Measurements from ENCODE around the gene GLYAT.
A peak's percentile ranks its signal among the peaks of the same experiment; 100 is the strongest.

GLYAT gene

DNA sequence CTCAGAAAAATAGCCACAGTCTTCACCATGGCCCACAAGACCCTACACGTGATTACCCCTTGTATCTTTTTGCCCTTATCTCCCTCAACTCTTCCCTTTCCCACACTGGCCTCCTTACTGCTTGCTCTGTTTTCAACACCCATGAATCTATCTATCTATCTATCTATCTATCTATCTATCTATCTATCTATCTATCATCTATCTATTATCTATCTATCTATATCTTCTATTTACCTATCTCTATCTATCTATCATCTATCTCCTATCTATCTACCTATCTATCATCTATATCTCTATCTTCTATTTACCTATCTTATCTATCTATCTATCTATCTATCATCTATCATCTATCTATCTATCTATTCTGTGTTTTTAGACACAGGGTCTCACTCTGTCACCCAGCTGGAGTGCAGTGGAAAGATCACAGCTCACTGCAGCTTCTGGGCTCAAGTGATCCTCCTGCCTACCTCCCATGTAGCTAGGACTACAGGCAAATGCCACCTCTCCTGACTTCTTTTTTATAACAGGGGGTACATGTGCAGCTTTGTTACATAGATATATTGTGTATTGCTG is 55.1 kb downstream of the GLYAT start:
- DNase-seq: no peak

DNA sequence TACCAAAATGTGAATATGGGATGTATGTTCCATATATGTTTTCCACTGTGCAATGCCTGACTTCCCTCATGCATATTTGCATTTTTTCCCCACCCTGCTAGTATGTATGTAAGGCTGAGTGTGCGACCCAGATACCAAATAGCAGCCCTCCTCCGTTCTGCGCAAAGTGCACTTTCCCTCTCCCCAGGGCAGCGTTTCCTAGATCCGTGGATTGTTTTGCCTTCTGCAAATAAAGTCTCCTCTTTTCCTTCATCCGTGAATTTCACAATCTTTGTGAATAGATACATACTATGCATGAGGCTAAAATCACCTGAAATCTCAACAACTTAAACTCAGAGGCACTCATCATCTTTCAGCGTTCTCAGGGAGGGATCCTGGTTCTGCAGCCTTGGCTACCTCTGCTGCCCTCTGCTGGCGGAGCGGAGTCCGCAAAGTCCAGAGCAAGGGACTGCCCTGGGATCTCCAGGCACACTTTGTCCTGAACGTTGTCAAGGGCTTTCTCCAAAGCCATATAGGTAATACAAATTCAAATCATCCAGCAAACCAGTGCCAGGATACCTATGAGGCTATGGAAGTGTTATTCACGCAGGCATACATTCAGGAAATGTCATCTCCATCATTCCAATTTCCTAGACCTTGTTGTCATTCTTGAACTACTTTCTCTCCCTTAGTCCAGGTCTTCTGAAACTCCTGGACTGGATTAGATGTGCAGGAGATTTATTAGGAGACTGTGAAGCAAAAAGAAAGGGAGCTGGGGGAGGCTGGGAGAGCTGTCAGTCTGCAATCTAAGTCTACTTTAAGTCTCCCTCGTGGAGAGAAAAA is 56.2 kb downstream of the GLYAT start:
- DNase-seq: peak; percentile 75

DNA sequence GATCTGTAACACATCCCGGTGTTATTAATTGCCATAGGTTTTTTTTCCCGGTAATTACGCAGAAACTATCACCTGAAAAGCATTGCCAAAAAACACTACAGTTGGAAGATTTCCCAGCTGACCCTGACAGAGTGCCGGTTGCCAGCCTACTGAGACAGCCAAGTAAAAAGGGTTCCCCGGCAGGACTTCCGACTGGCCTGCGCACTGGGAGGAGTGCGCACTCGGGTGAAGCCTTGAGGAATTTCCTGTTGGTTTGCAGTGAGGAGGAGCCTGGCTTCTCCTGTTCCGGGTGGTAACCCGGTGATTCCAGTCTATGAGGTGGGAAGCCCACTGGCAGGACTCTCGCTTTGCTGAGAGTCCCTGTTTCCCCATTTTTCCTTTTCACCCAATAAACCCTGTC is 57.1 kb downstream of the GLYAT start:
- no peak for DNase-seq

DNA sequence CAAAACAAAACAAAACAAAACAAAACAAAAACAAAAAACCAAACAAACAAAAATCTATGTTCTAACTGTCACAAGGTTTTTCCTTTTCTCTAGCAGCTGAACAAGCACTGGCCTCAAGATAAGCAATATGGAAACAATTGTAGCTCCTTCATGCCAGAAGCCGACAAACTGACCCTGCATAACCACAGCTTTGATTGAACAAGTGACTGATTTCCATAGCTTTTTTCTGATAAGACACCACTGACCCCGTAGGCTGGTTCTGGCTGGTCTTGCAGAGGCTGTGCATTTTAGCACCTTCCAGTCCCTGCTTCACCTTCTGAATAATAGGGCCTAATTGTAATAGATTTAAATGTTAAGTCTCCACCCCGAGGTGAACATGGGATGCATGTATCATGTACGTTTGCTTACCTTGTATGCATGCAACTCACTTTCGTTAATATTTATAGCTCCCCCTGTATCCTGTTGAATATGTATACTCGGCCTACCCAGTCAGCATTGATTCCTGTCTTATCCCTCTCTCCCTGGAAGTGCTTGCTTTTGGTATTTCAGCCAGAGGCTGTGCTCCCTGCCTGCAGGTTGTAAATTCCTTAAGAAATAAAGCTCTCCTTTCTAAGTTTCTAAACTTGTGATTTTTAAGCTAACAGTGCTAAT is 59.6 kb downstream of the GLYAT start:
- DNase-seq: no peak

DNA sequence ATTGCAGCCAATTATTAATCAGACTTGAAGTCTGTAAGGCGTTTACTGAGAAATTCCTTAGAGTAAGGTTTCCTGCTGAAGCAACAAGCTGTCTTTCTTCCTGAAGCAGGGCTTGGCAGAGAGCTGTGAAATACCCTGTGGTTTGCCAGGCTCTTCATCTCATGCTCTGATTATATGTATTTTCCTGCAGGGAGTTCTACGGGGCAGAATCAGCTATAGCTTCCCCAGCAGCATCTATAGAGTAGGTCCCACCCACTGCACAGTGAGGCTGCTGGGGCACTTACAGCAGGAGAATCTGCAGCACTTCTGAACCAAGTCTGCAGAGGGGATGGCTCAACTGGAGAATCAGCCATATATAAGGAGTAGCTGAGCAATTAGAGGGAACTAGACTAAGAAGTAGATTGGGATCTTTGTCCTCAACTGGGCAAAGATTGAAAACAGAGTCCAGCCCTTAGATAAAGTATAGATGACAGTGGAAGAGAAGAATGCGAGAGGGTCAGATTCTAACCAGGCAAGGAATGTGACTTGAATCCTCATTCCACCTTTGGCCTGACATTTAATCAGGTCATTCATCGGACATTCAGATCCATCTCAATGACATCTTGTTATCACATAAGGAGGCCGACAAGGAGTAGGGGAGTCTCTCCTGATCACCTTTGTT is 71.7 kb downstream of the GLYAT start:
- DNase-seq: no peak

DNA sequence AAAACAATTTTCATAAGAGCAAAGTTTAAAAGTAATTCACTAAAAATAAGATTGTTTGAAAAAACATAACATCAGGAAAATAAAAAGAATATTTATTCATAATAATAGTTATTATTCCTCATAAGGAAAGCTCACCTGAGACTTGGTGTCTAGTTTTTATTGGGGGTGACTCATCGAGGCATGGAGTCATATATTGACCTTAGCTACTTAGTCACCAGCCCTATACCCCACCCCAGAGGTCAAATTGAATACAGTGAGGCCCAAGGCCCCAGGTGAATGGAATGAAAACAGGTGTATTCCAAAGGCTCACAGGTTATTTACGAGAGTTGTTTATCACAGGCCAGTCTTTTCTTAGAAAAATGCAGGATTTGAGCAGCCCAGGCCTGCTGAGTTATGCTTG is 72.3 kb downstream of the GLYAT start:
- DNase-seq: no peak

All from activated CD4-positive, CD25-positive, alpha-beta regulatory T cell treated with anti-CD3 and anti-CD28 coated beads, Interleukin-2, amount 50 U/mL, for 72 hours (primary cell).